Gastroesophageal sphincter (tissue), 3 donors: Measurements from ENCODE around the gene PSAP.

Experiments
- CTCF ChIP-seq, 4 experiments: fragments of 200-600 bp in 2 of 4; fragments of 450-650 bp in 2 of 4; sonication (generic) in 1 of 4; IDR thresholded peaks; one replicate each; pipeline ENCODE4 v1.5.1; 2017 to 2019; ENCODE audit warnings: antibody characterized with exemption in 4 of 4, mild to moderate bottlenecking in 2 of 4, moderate library complexity in 2 of 4
- EP300 ChIP-seq: sonication (generic); formaldehyde crosslinking; IDR thresholded peaks from one replicate; pipeline ENCODE4 v1.6.1; 2017; ENCODE audit warnings: antibody characterized with exemption, mild to moderate bottlenecking
- POLR2A ChIP-seq, 2 donors: fragments of 450-650 bp; IDR thresholded peaks; one replicate each; pipeline ENCODE4 v1.6.1; 2017; ENCODE audit warnings: antibody characterized with exemption in 2 of 2, mild to moderate bottlenecking in 2 of 2, moderate library complexity in 1 of 2
- POLR2AphosphoS5 ChIP-seq: sonication (generic); formaldehyde crosslinking; IDR thresholded peaks from one replicate; pipeline ENCODE4 v1.6.1; 2017; ENCODE audit warnings: antibody characterized with exemption

GRCh38 chr10:71865561-71866041 is 14.6 kb upstream of the PSAP start:
- TF ChIP-seq POLR2A (IDR thresholded peaks at IDR 0.05): no peak
- TF ChIP-seq CTCF (IDR thresholded peaks at IDR 0.05): no peak
- TF ChIP-seq EP300: no peak
- no peak for TF ChIP-seq POLR2AphosphoS5
